Activated CD4-positive, CD25-positive, alpha-beta regulatory T cell treated with anti-CD3 and anti-CD28 coated beads, Interleukin-2, amount 50 U/mL, for 24 hours (primary cell): Measurements from ENCODE around the gene LSP1.
A peak's percentile ranks its signal among the peaks of the same experiment; 100 is the strongest.

ENCODE experiments used
- ATAC-seq, 2 donors: fragments of 150-1000 bp; cut with Tn5 transposase; one replicate each; pipeline ENCODE4 v1.10.0; 2021; ENCODE audit warnings: mild to moderate bottlenecking in 1 of 2, moderate library complexity in 1 of 2

The LSP1 gene

GRCh38 chr11:1837171-1838076 lies 15.5 kb upstream of the LSP1 start:
- peak; percentile 82 to 89 for ATAC-seq

- no peak for ATAC-seq
Measured at GRCh38 chr11:1838077-1838425, 14.8 kb upstream of the LSP1 start.

GRCh38 chr11:1838426-1839144 lies 14.3 kb upstream of the LSP1 start, which contains the start of gene TNNI2:
Gene TNNI2, plus strand, starts transcription at chr11:1838981. Its CDS starts 716 bp downstream, at chr11:1839697.
- ATAC-seq: no peak

GRCh38 chr11:1839204-1839923 lies 13.5 kb upstream of the LSP1 start:
- no peak for ATAC-seq

GRCh38 chr11:1839924-1840779 lies 12.7 kb upstream of the LSP1 start:
- no peak for ATAC-seq

- no peak for ATAC-seq
Measured at GRCh38 chr11:1840780-1841480, 12.0 kb upstream of the LSP1 start.

- ATAC-seq: no peak
Measured at GRCh38 chr11:1841511-1842148, 11.3 kb upstream of the LSP1 start.

- no peak for ATAC-seq
Measured at GRCh38 chr11:1842149-1843097, 10.5 kb upstream of the LSP1 start.

GRCh38 chr11:1843098-1843473 lies 9.8 kb upstream of the LSP1 start:
- no peak for ATAC-seq

GRCh38 chr11:1843796-1844195 lies 9.1 kb upstream of the LSP1 start:
- ATAC-seq: no peak

GRCh38 chr11:1844221-1845094 lies 8.4 kb upstream of the LSP1 start:
- ATAC-seq: peak; percentile 54 to 68

- ATAC-seq: no peak
Measured at GRCh38 chr11:1845095-1845429, 7.8 kb upstream of the LSP1 start.

GRCh38 chr11:1845561-1846452 lies 7.1 kb upstream of the LSP1 start:
- ATAC-seq: peak; percentile 66 to 79

GRCh38 chr11:1846453-1846932 lies 6.4 kb upstream of the LSP1 start:
- no peak for ATAC-seq

GRCh38 chr11:1847006-1847735 lies 5.7 kb upstream of the LSP1 start:
- ATAC-seq: no peak

GRCh38 chr11:1847926-1848639 lies 4.8 kb upstream of the LSP1 start:
- ATAC-seq: no peak
